Stimulated activated CD8-positive, alpha-beta memory T cell treated with anti-CD3 and anti-CD28 coated beads, Interleukin-12 subunit alpha, Interleukin-12 subunit beta, amount 100 ng/mL, for 4 hours (primary cell): Measurements from ENCODE around the gene TPSB2.

Source experiments
- DNase-seq: peaks from one replicate; pipeline ENCODE4 v3.0.0-alpha.2; 2020; ENCODE audit warnings: low read depth

The TPSB2 gene

DNA sequence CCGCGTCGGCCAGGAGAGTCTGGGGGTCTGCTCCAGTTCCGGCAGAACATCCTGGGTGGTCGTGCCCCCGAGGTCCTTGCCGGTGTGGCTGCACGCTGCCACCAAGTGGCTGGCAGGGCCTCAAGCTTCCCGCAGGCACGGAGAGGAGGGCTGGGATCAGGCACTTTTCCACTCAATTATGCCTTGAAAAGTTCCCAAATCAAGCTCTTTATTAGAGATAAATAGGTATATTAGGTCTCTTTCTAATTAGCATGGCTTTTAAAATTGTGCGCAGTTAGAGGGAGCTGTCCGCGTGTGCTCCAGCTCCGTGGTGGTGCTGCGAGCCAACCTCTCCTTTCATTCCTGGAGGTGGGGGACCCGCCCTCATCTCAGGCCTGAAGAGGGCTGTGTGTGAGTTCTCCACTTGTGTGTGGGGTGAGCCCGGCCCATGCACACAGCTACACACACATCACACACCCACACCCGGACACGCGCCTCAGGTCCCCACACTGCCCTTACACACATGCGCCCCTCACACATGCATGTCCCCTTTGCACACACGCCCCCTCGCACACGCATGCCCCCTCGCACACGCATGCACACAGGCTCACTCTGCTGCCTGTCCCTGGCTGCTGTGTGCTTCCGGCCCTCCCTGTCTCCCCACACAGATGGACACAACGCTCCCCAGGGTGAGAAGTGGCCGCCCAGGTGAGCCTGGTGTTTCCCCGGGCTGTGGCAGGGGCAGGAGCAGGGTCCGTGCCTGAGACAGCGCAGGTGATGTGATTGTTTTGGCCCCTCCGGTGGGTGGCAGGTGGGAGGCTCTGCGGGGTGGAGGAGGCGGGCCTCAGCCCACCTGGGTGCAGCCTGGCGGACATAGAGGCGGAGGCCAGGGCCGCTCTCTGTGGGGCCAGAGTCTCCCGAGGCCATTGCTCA, 48.3 kb downstream of the TPSB2 start:
- no peak for DNase-seq

DNA sequence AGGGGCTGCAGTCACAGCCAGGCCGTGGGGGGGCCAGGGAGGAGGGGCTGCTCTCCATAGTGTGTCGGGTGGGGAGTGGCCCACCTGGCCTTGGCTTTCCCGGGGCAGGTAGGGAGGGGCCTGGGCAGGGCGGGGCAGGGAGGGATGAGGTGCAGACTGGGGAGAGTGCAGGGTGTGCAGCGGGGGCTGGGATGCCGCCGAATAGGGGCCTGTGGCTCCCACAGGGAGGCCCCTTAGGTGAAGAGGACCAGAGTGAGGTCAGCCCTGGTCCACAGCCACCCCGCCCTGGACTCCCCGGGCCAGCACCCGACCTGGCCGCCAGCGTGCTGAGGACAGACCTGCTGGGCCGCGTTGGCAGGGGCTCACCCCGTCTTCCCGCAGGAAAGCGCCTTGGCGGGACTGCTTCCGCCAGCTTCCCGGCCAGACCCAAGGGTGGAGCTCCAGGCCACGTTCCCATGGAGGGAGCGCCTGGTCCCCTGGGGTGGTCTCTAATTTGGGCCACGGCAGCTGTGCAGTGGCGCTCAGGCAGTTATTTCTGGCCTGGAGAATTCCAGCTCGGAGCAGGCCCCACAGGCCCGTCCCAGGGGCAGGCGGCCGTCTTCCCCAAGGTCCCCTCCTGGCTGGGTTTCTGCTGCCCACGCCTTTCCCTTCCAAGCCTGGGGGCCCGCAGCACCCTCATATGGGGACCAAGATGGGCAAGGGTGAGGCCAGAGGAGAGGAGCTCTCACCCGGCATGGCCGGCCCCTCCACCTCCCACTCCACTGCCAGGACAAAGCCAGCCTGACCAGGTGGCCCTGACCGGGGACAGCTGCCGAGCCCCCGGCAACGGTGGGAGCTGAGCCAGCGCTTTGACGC, 49.2 kb downstream of the TPSB2 start:
- DNase-seq: no peak
